ENCODE results near the gene BRIP1.

- no peak for TF ChIP-seq CTCF (tag by site-specific recombination; IDR thresholded peaks at IDR 0.05)
- no peak for TF ChIP-seq ZSCAN16 (tag by site-specific recombination; IDR thresholded peaks at IDR 0.05)
- TF ChIP-seq ZNF121 (tag by site-specific recombination; IDR thresholded peaks at IDR 0.05), result no peak
- no peak for TF ChIP-seq ZBTB11 (tag by site-specific recombination; conservative IDR thresholded peaks at IDR 0.05; ENCODE audit: low read depth)
- TF ChIP-seq ZNF184 (tag by site-specific recombination; IDR thresholded peaks at IDR 0.05), result no peak
- no peak for TF ChIP-seq ZNF423 (tag by site-specific recombination; IDR thresholded peaks at IDR 0.05)
- TF ChIP-seq ZNF747 (tag by site-specific recombination; IDR thresholded peaks at IDR 0.05), result no peak
- TF ChIP-seq SETDB1 (IDR thresholded peaks at IDR 0.05; ENCODE audit: insufficient read length, low read length), result no peak
- TF ChIP-seq ZSCAN18 (tag by site-specific recombination; IDR thresholded peaks at IDR 0.05), result no peak
- no peak for TF ChIP-seq ZNF239 (tag by site-specific recombination; IDR thresholded peaks at IDR 0.05)
- no peak for TF ChIP-seq KLF9 (tag by site-specific recombination; IDR thresholded peaks at IDR 0.05; ENCODE audit: low read depth)
- TF ChIP-seq YY1 (tag by site-specific recombination; IDR thresholded peaks at IDR 0.05), result no peak
Observed at GRCh38 chr17:61774724-61775123, 88.6 kb downstream of the BRIP1 start.
